ES-I3 (cell line): ENCODE results near the gene SMC1A.
"Not testable (repeated sequence)": the region's sequence is repeated elsewhere in the genome, so short reads cannot be mapped to it uniquely, and the experiment has no call there.

Source experiments
- H3K36me3 ChIP-seq: 2 replicates; pipeline ENCODE4 v1.6.1; 2013; ENCODE audit warnings: mild to moderate bottlenecking, low read length, control low read depth, moderate library complexity; ENCODE audit not compliant: insufficient read depth
- H3K4me1 ChIP-seq: 2 replicates; pipeline ENCODE4 v1.6.1; 2013; ENCODE audit warnings: mild to moderate bottlenecking, control low read depth, low read length; ENCODE audit not compliant: insufficient read depth
- H3K9ac ChIP-seq: 2 replicates; pipeline ENCODE4 v1.6.1; 2013; ENCODE audit warnings: low read depth, mild to moderate bottlenecking, low read length, moderate library complexity
- H3K9me3 ChIP-seq: 2 replicates; pipeline ENCODE4 v1.6.1; 2013; ENCODE audit warnings: mild to moderate bottlenecking, low read length, moderate library complexity; ENCODE audit not compliant: control insufficient read depth, insufficient read depth

The SMC1A gene

GRCh38 chrX:53383376-53384076 lies 38.9 kb downstream of the SMC1A start:
- no peaks in the 10 kb centered on the region for H3K4me1 ChIP-seq
- no peaks in the 10 kb centered on the region for H3K9me3 ChIP-seq
- H3K36me3 ChIP-seq = peaks cover 4% of the 10 kb centered on the region
- no peak overlapping the region for H3K9ac ChIP-seq

GRCh38 chrX:53379747-53380146 lies 42.7 kb downstream of the SMC1A start:
- Histone ChIP-seq H3K9ac (no peak overlapping the region), H3K9me3 (no peaks in the 10 kb centered on the region), H3K4me1 (no peaks in the 10 kb centered on the region), H3K36me3 (peaks cover 4% of the 10 kb centered on the region)

DNA sequence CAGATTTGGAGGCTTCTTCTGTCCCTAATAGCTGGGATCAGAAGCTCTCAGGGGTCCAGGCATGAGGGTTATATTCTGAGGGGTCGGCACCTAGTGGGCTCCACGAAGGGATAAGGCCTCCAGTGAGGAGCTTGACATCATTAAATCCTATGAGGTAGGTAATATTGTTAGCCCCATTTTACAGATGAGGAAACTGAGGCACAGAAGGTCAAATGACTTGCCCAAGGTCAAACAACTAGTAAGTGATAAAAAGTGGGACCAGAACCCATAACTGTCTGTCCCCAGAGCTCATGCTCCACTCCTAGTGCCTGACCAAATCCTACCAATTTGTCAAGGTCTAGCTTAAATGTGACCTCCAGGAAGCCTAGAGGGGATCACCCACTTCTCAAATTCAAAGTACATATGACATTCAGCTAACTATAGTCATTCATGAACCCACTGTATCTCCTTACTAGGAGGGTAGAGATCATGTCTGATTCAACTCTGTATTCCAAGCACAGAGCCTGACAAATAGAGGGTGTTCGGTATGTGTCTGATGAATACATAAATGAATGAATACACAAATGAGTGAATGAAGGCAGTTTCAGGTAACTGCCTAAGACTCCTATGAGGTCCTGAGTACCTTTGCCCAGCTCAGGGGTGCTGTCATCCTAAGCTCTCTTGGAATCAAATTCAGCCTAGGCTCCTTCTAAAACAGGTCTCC lies 43.3 kb downstream of the SMC1A start:
- no peak overlapping the region for H3K9ac ChIP-seq
- no peaks in the 10 kb centered on the region for H3K4me1 ChIP-seq
- H3K36me3 ChIP-seq = peaks cover 4% of the 10 kb centered on the region
- H3K9me3 ChIP-seq = no peaks in the 10 kb centered on the region

DNA sequence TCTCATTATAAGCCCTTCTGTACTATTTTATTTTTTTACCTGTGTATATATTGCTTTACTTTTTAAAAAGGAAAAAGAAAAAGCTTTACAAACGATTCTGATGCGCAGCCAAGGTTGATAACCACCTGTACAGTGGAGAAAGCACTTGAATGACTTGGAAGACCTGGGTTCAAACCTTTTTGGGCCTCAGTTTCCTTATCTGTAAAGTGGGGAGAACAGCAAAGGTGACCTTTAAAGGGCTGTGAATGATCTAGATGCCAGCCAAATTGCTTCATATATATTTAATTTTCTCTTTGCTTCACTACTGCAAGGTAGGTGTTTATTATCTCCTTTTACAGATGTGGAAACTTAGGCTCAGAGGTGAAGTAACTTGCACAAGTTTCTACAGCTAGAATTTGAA lies 45.0 kb downstream of the SMC1A start:
- Histone ChIP-seq H3K4me1 (no peaks in the 10 kb centered on the region), H3K36me3 (peaks cover 4% of the 10 kb centered on the region), H3K9ac (no peak overlapping the region), H3K9me3 (no peaks in the 10 kb centered on the region)

GRCh38 chrX:53376888-53377287 lies 45.6 kb downstream of the SMC1A start:
- peaks cover 4% of the 10 kb centered on the region for H3K36me3 ChIP-seq
- H3K9ac ChIP-seq = no peak overlapping the region
- no peaks in the 10 kb centered on the region for H3K9me3 ChIP-seq
- no peaks in the 10 kb centered on the region for H3K4me1 ChIP-seq

GRCh38 chrX:53374923-53375322 lies 47.5 kb downstream of the SMC1A start:
- no peaks in the 10 kb centered on the region for H3K9me3 ChIP-seq
- no peaks in the 10 kb centered on the region for H3K4me1 ChIP-seq
- H3K9ac ChIP-seq = no peak overlapping the region
- peaks cover 4% of the 10 kb centered on the region; the same call in 1 of the 2 replicates for H3K36me3 ChIP-seq

GRCh38 chrX:53374222-53374820 lies 48.1 kb downstream of the SMC1A start:
- no peak overlapping the region for H3K9ac ChIP-seq
- H3K9me3 ChIP-seq = no peaks in the 10 kb centered on the region
- peaks cover 4% of the 10 kb centered on the region; the same call in 1 of the 2 replicates for H3K36me3 ChIP-seq
- H3K4me1 ChIP-seq = no peaks in the 10 kb centered on the region

- H3K9ac ChIP-seq = no peak overlapping the region
- no peaks in the 10 kb centered on the region for H3K4me1 ChIP-seq
- no peaks in the 10 kb centered on the region; the same call in 1 of the 2 replicates for H3K9me3 ChIP-seq
- no peaks in the 10 kb centered on the region for H3K36me3 ChIP-seq
These were observed 49.1 kb downstream of the SMC1A start for GRCh38 chrX:53373307-53373706.

DNA sequence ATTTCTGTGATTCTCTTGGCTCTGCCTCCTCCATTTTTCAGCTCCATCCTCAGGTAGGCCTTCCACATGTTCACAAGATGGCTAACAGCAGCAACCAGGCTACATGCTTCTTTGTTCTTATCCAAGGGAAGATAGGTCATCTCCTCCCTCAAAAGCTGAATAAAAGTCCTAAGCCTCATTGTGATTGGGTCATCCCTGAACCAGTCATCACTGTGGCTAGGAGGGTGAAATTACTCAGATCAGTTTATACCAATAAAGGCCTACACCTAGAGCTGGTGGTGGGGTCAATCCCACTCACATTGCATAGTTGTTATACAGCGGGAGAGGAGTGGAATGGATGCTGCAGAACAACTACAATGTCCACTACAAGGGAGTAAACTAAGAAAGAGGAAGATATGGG lies 56.0 kb downstream of the SMC1A start:
- H3K9me3 ChIP-seq, H3K9ac ChIP-seq, H3K36me3 ChIP-seq, H3K4me1 ChIP-seq: not testable (repeated sequence)

DNA sequence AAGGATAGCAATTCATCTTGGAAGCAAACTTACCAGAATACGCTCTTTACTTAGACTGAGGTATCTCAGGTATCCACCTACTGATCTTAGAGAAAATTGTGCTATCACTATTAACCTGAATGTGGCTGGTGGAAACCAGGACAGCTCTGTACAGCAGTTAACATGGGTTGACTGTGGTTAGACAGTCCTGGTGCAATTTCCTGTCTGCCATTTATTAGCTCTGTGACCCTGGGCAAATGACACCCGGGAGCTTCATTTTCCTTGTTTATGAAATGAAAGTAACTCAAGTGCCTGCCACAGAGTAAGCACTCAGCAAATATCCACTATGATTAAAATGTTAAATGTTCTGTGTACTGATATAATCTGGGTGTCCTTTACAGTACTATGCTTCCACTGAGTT lies 60.0 kb downstream of the SMC1A start:
- no peaks in the 10 kb centered on the region for H3K9me3 ChIP-seq
- H3K9ac ChIP-seq = no peak overlapping the region
- no peaks in the 10 kb centered on the region for H3K4me1 ChIP-seq
- H3K36me3 ChIP-seq = no peaks in the 10 kb centered on the region

DNA sequence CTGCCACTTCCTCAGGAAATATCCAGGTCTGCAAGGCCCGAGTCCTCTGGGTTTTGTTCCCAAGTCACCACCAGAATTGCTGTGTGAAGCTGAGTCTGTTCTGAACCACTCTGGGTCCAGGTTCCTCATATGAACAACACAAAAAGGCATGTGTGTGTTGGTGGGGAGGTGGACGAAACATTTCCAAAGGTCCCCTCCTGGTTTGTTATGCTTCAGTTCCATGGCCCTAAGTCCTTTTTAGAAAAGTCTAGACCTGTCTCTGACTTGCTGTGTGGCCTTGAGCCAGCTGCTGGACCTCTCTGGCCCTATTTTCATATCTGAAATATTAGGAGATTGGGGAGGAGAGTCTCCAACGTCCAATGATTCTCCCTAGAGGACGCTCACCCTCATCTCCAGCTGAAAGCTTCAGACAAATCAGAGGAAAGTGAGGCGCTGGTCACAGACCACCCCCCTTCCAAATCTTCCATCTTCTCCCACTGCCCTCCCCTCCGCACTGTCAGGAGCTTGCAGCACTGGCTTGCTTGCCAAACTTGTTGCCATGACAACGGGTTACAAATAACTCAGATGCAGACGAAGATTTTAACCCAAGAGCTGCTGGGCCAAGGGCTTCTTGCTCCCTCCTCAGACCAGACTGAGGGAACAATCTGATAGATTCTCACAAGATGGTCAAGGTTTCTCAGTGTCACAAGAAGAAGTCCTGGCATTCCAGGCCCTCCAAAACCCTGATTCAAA lies 64.5 kb downstream of the SMC1A start:
- Histone ChIP-seq H3K4me1 (no peaks in the 10 kb centered on the region), H3K36me3 (no peaks in the 10 kb centered on the region), H3K9ac (no peak overlapping the region), H3K9me3 (no peaks in the 10 kb centered on the region)

DNA sequence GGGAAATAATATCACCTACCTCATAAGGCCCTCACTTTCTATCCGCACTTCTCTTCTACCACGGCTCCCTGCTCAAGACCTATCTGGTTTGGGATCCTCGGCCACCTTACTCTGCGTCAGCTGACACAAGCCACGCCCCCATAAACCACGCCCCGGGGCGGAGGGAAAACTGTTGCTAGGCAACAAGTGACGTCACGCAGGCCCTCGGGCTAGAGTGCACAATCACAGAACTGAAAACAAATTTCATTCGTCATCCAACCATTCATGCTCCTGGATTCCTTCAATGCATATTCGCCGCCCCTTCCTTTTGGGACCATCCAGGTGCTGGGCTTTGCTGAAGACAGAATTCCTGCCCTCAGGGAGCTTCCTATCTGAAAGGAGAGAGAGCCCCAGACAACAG lies 66.3 kb downstream of the SMC1A start:
- Histone ChIP-seq H3K9ac (no peak overlapping the region), H3K36me3 (no peaks in the 10 kb centered on the region), H3K9me3 (peaks cover 4% of the 10 kb centered on the region; the same call in 1 of the 2 replicates), H3K4me1 (no peaks in the 10 kb centered on the region)

GRCh38 chrX:53354669-53355068 lies 67.8 kb downstream of the SMC1A start:
- H3K36me3 ChIP-seq = no peaks in the 10 kb centered on the region
- H3K9ac ChIP-seq = no peak overlapping the region
- H3K4me1 ChIP-seq = no peaks in the 10 kb centered on the region
- H3K9me3 ChIP-seq = peaks cover 6% of the 10 kb centered on the region; the same call in 1 of the 2 replicates

GRCh38 chrX:53347948-53348347 lies 74.5 kb downstream of the SMC1A start:
- H3K4me1 ChIP-seq = no peaks in the 10 kb centered on the region
- H3K9ac ChIP-seq = no peak overlapping the region
- H3K36me3 ChIP-seq = no peaks in the 10 kb centered on the region
- H3K9me3 ChIP-seq = peaks cover 6% of the 10 kb centered on the region; the same call in 1 of the 2 replicates
